OCI-LY1 (cell line): Measurements from ENCODE around the gene HOXC4.

Experiments
- CTCF ChIP-seq: fragments of 200-600 bp; sonication (generic), shearing (Covaris generic); IDR thresholded peaks from 2 replicates; pipeline ENCODE4 v1.5.1; 2017; ENCODE audit warnings: mild to moderate bottlenecking, antibody characterized with exemption, low read length, moderate library complexity, mixed read lengths
- EZH2 ChIP-seq: fragments of 200-600 bp; sonication (generic), shearing (Covaris generic); IDR thresholded peaks from 2 replicates; pipeline ENCODE4 v1.8.0; 2017; ENCODE audit warnings: borderline replicate concordance, mixed run types, mild to moderate bottlenecking, antibody characterized with exemption, low read length, moderate library complexity, mixed read lengths

DNA sequence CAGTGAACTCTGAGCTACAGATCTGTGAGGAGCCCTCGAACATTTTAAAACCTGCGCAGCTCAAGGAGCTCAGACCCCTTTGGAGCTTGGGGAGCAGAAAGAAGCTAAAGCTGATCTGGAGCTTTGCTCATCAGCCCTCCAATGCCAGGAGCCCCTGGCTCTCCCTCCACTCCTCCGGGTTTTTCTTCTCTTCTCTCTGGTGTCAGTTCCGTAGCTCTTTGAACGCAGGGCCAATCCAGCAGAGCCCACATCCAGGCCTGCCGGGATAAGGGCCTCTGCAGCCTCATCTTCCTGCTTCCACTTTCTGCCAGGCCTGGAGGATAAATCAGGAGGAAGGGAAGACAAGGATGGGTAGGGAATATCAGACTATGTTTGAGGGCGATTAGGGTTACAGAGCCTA lies 6.0 kb downstream of the HOXC4 start:
- TF ChIP-seq EZH2 (no peak), CTCF (no peak)
